Immature natural killer cell (primary cell): ENCODE data around the gene METAP2. TPM values are rescaled to one million over a fixed set of nuclear protein-coding genes. Genes with fewer than 3 reads are reported as not detected.
"Not testable (repeated sequence)": the region's sequence is repeated elsewhere in the genome, so short reads cannot be mapped to it uniquely, and the experiment has no call there.

ENCODE experiments used
- DNase-seq, 3 donors: peaks; one replicate each; pipeline ENCODE4 v3.0.0; 2022; ENCODE audit warnings: mixed read lengths in 1 of 3
- H3K27ac Mint-ChIP-seq, 6 donors: one replicate each; pipeline ENCODE4 v1.8.0; 2020; ENCODE audit warnings: mixed read lengths in 6 of 6, mild to moderate bottlenecking in 5 of 6, inconsistent platforms in 4 of 6, moderate library complexity in 3 of 6
- H3K27me3 Mint-ChIP-seq, 3 donors: one replicate each; pipeline ENCODE4 v1.8.0; 2020 to 2021; ENCODE audit warnings: low read depth in 3 of 3, mild to moderate bottlenecking in 3 of 3, mixed read lengths in 3 of 3, moderate library complexity in 3 of 3, inconsistent platforms in 1 of 3
- H3K36me3 Mint-ChIP-seq, 3 donors: one replicate each; pipeline ENCODE4 v1.8.0; 2020; ENCODE audit warnings: mixed read lengths in 3 of 3, inconsistent platforms in 2 of 3, mild to moderate bottlenecking in 2 of 3
- H3K4me1 Mint-ChIP-seq, 2 donors: one replicate each; pipeline ENCODE4 v1.8.0; 2020; ENCODE audit warnings: inconsistent platforms in 2 of 2, mild to moderate bottlenecking in 2 of 2, mixed read lengths in 2 of 2, moderate library complexity in 1 of 2
- H3K4me3 Mint-ChIP-seq, 5 donors: one replicate each; pipeline ENCODE4 v1.8.0; 2020; ENCODE audit warnings: mild to moderate bottlenecking in 5 of 5, mixed read lengths in 5 of 5, inconsistent platforms in 3 of 5, moderate library complexity in 3 of 5
- H3K9me3 Mint-ChIP-seq, 6 donors: one replicate each; pipeline ENCODE4 v1.8.0; 2020; ENCODE audit warnings: mild to moderate bottlenecking in 6 of 6, mixed read lengths in 6 of 6, inconsistent platforms in 4 of 6, moderate library complexity in 3 of 6
- polyA plus RNA-seq, 3 donors: library from polyadenylated mRNA; unstranded; fragments of 300-500 nt; fragmentation: Illumina TruSeq; gene quantifications; one replicate each; pipeline ENCODE4 v1.2.3, GENCODE V29; 2021

METAP2 gene
- polyA plus RNA-seq, 3 donors from 2014 or later: 26.8 to 47.5 (median 35.3) TPM

- Mint-ChIP-seq H3K4me3 (peak overlapping the region; percentile 100), H3K4me1 (peaks cover 42 to 54% of the 10 kb centered on the region in 2 donors)
- peak; percentile 30 to 36 (median 35) for DNase-seq
These were observed 595 bp upstream of the METAP2 start for GRCh38 chr12:95473231-95473883.

GRCh38 chr12:95474660-95474958 lies 657 bp downstream of the METAP2 start:
- H3K9me3 Mint-ChIP-seq: no peaks in the 10 kb centered on the region
- DNase-seq: no peak

More at GRCh38 chr12:95473231-95473883, 595 bp upstream of the METAP2 start:
- H3K27me3 Mint-ChIP-seq: peaks cover 2 to 7% (median 4%) of the 10 kb centered on the region in 3 donors
- no peaks in the 10 kb centered on the region for H3K9me3 Mint-ChIP-seq
- peaks cover 5 to 13% (median 7%) of the 10 kb centered on the region in 3 donors for H3K36me3 Mint-ChIP-seq
- H3K27ac Mint-ChIP-seq: peak overlapping the region; percentile 97 to 100 (median 98)

GRCh38 chr12:95480230-95480629 lies 6.3 kb downstream of the METAP2 start:
- Mint-ChIP-seq H3K36me3 (peaks cover 16 to 25% (median 18%) of the 10 kb centered on the region in 3 donors), H3K27me3 (peaks cover 0 to 2% (median 2%) of the 10 kb centered on the region in 3 donors), H3K27ac (no peak overlapping the region), H3K4me3 (no peak overlapping the region), H3K9me3 (no peaks in the 10 kb centered on the region), H3K4me1 (peaks cover 40 to 66% of the 10 kb centered on the region in 2 donors)
- DNase-seq: no peak

More at GRCh38 chr12:95474660-95474958, 657 bp downstream of the METAP2 start:
- H3K4me3 Mint-ChIP-seq: peak overlapping the region; percentile 100
- H3K4me1 Mint-ChIP-seq: peaks cover 49 to 65% of the 10 kb centered on the region in 2 donors
- H3K36me3 Mint-ChIP-seq: peaks cover 12 to 17% (median 15%) of the 10 kb centered on the region in 3 donors
- H3K27me3 Mint-ChIP-seq: peaks cover 2 to 7% (median 2%) of the 10 kb centered on the region in 3 donors
- H3K27ac Mint-ChIP-seq: peak overlapping the region; percentile 97 to 100 (median 98)

- H3K9me3 Mint-ChIP-seq: no peaks in the 10 kb centered on the region
- H3K27ac Mint-ChIP-seq: peak overlapping the region in 2 of 6 donors; percentile 34 to 60
- H3K27me3 Mint-ChIP-seq: peaks cover 0 to 2% (median 2%) of the 10 kb centered on the region in 3 donors
- DNase-seq: no peak
- peaks cover 32 to 57% of the 10 kb centered on the region in 2 donors for H3K4me1 Mint-ChIP-seq
- H3K36me3 Mint-ChIP-seq: peaks cover 14 to 21% (median 16%) of the 10 kb centered on the region in 3 donors
- H3K4me3 Mint-ChIP-seq: no peak overlapping the region
These were observed 7.1 kb downstream of the METAP2 start for GRCh38 chr12:95481072-95481471.

GRCh38 chr12:95481888-95482287 lies 7.9 kb downstream of the METAP2 start:
- DNase-seq: no peak
- H3K27me3 Mint-ChIP-seq: peaks cover 0 to 2% (median 2%) of the 10 kb centered on the region in 3 donors
- H3K4me1 Mint-ChIP-seq: peaks cover 29 to 50% of the 10 kb centered on the region in 2 donors
- H3K27ac Mint-ChIP-seq: no peak overlapping the region
- peaks cover 9 to 26% (median 19%) of the 10 kb centered on the region in 3 donors for H3K36me3 Mint-ChIP-seq
- H3K4me3 Mint-ChIP-seq: no peak overlapping the region
- H3K9me3 Mint-ChIP-seq: no peaks in the 10 kb centered on the region

- H3K27me3 Mint-ChIP-seq, H3K27ac Mint-ChIP-seq, H3K9me3 Mint-ChIP-seq, H3K4me3 Mint-ChIP-seq, DNase-seq: not testable (repeated sequence)
- H3K36me3 Mint-ChIP-seq: peaks cover 10 to 33% (median 21%) of the 10 kb centered on the region in 3 donors
- peaks cover 29 to 50% of the 10 kb centered on the region in 2 donors for H3K4me1 Mint-ChIP-seq
These were observed 8.6 kb downstream of the METAP2 start for GRCh38 chr12:95482564-95482963.

- Mint-ChIP-seq H3K4me1 (peaks cover 17 to 32% of the 10 kb centered on the region in 2 donors), H3K27ac (peak overlapping the region in 1 of 6 donors; percentile 39), H3K4me3 (no peak overlapping the region), H3K27me3 (peaks cover 0 to 2% (median 2%) of the 10 kb centered on the region in 3 donors), H3K9me3 (no peaks in the 10 kb centered on the region), H3K36me3 (peaks cover 9 to 31% (median 16%) of the 10 kb centered on the region in 3 donors)
- no peak for DNase-seq
These were observed 10.6 kb downstream of the METAP2 start for GRCh38 chr12:95484524-95484923.

- Mint-ChIP-seq H3K9me3 (no peaks in the 10 kb centered on the region), H3K4me1 (peaks cover 1 to 16% of the 10 kb centered on the region in 2 donors), H3K27ac (no peak overlapping the region), H3K27me3 (peaks cover 0 to 3% (median 0%) of the 10 kb centered on the region in 3 donors), H3K36me3 (peaks cover 9 to 38% (median 16%) of the 10 kb centered on the region in 3 donors), H3K4me3 (no peak overlapping the region)
- no peak for DNase-seq
These were observed 13.1 kb downstream of the METAP2 start for GRCh38 chr12:95487024-95487423.

- Mint-ChIP-seq H3K27me3 (peaks cover 0 to 5% (median 0%) of the 10 kb centered on the region in 3 donors), H3K4me1 (peaks cover 1 to 9% of the 10 kb centered on the region in 2 donors), H3K36me3 (peaks cover 20 to 43% (median 24%) of the 10 kb centered on the region in 3 donors), H3K27ac (no peak overlapping the region), H3K9me3 (no peaks in the 10 kb centered on the region), H3K4me3 (no peak overlapping the region)
- DNase-seq: no peak
These were observed 18.5 kb downstream of the METAP2 start for GRCh38 chr12:95492462-95492861.

GRCh38 chr12:95494888-95495287 lies 20.9 kb downstream of the METAP2 start:
- no peak overlapping the region for H3K4me3 Mint-ChIP-seq
- H3K9me3 Mint-ChIP-seq: no peaks in the 10 kb centered on the region
- peak overlapping the region in 3 of 6 donors; percentile 6 to 40 (median 8) for H3K27ac Mint-ChIP-seq
- peaks cover 34 to 52% (median 38%) of the 10 kb centered on the region in 3 donors for H3K36me3 Mint-ChIP-seq
- H3K4me1 Mint-ChIP-seq: peaks cover 9 to 26% of the 10 kb centered on the region in 2 donors
- DNase-seq: no peak
- H3K27me3 Mint-ChIP-seq: peaks cover 0 to 5% (median 2%) of the 10 kb centered on the region in 3 donors

GRCh38 chr12:95495433-95495832 lies 21.5 kb downstream of the METAP2 start:
- Mint-ChIP-seq H3K4me3 (no peak overlapping the region), H3K27ac (peak overlapping the region in 3 of 6 donors; percentile 8 to 67 (median 19)), H3K27me3 (peaks cover 0 to 5% (median 2%) of the 10 kb centered on the region in 3 donors), H3K4me1 (peaks cover 9 to 28% of the 10 kb centered on the region in 2 donors), H3K9me3 (no peaks in the 10 kb centered on the region), H3K36me3 (peaks cover 35 to 56% (median 41%) of the 10 kb centered on the region in 3 donors)
- no peak for DNase-seq

- Mint-ChIP-seq H3K27me3 (peaks cover 0 to 4% (median 2%) of the 10 kb centered on the region in 3 donors), H3K27ac (peak overlapping the region in 1 of 6 donors; percentile 22), H3K4me1 (peaks cover 8 to 21% of the 10 kb centered on the region in 2 donors), H3K4me3 (no peak overlapping the region), H3K9me3 (no peaks in the 10 kb centered on the region), H3K36me3 (peaks cover 39 to 52% (median 44%) of the 10 kb centered on the region in 3 donors)
- no peak for DNase-seq
These were observed 23.1 kb downstream of the METAP2 start for GRCh38 chr12:95497031-95497430.

- Mint-ChIP-seq H3K4me3 (no peak overlapping the region), H3K27me3 (peaks cover 0 to 4% (median 2%) of the 10 kb centered on the region in 3 donors), H3K27ac (peak overlapping the region in 4 of 6 donors; percentile 41 to 66 (median 50)), H3K4me1 (peaks cover 11 to 36% of the 10 kb centered on the region in 2 donors), H3K36me3 (peaks cover 41 to 67% (median 56%) of the 10 kb centered on the region in 3 donors), H3K9me3 (no peaks in the 10 kb centered on the region)
- peak in 1 of 3 donors; percentile 3 for DNase-seq
These were observed 25.0 kb downstream of the METAP2 start for GRCh38 chr12:95498968-95499367.

GRCh38 chr12:95499772-95500171 lies 25.8 kb downstream of the METAP2 start:
- no peak for DNase-seq
- Mint-ChIP-seq H3K4me3 (no peak overlapping the region), H3K36me3 (peaks cover 41 to 69% (median 59%) of the 10 kb centered on the region in 3 donors), H3K27ac (peak overlapping the region in 4 of 6 donors; percentile 23 to 65 (median 48)), H3K9me3 (no peaks in the 10 kb centered on the region), H3K27me3 (peaks cover 0 to 4% (median 2%) of the 10 kb centered on the region in 3 donors), H3K4me1 (peaks cover 11 to 37% of the 10 kb centered on the region in 2 donors)
